K562 (cell line): ENCODE data around the gene KEL. TPM values are rescaled to one million over a fixed set of nuclear protein-coding genes. Genes with fewer than 3 reads are reported as not detected.

Experiments used
- KAT7 ChIP-seq: sonication (generic); formaldehyde crosslinking; IDR thresholded peaks from 2 replicates; pipeline ENCODE4 v1.8.0; 2022; ENCODE audit warnings: missing genetic modification reagents, mild to moderate bottlenecking, borderline replicate concordance
- MAFF ChIP-seq: IDR thresholded peaks from 2 replicates; pipeline ENCODE4 v1.6.1; 2012; ENCODE audit warnings: low read length, improper control_type of control experiment
- MBD2 ChIP-seq: sonication (generic); IDR thresholded peaks from 2 replicates; pipeline ENCODE4 v1.6.1; 2016; ENCODE audit warnings: low read depth, borderline replicate concordance
- NEUROD1 ChIP-seq: fragments of 150-350 bp; IDR thresholded peaks from 2 replicates; pipeline ENCODE4 v1.6.1; 2014; ENCODE audit warnings: borderline replicate concordance, low read length, low read depth; ENCODE audit not compliant: partially characterized antibody
- NR2C2 ChIP-seq, 2 experiments: fragments of 200-800 bp in 1 of 2; sonication (Bioruptor generic) in 1 of 2; sonication (generic) in 1 of 2; formaldehyde crosslinking in 1 of 2; IDR thresholded peaks; 2 replicates each; pipeline versions ENCODE4 v1.6.1 to v1.8.0; 2016 to 2022; ENCODE audit warnings: mild to moderate bottlenecking in 1 of 2, missing compliant biosample characterization in 1 of 2, missing genetic modification characterization in 1 of 2, missing genetic modification reagents in 1 of 2
- NR2F6 ChIP-seq: fragments of 450-650 bp; formaldehyde crosslinking; IDR thresholded peaks from 2 replicates; pipeline ENCODE4 v1.4.0; 2020; ENCODE audit warnings: mild to moderate bottlenecking
- SMARCA4 ChIP-seq: fragments of 450-650 bp; IDR thresholded peaks from 2 replicates; pipeline ENCODE4 v1.6.1; 2016
- SMARCE1 ChIP-seq: fragments of 450-650 bp; IDR thresholded peaks from 2 replicates; pipeline ENCODE4 v1.7.1; 2016; ENCODE audit warnings: mild to moderate bottlenecking
- ZEB2 ChIP-seq: fragments of 450-650 bp; IDR thresholded peaks from 2 replicates; pipeline ENCODE4 v1.6.1; 2016
- ZNF23 ChIP-seq: fragments of 250-450 bp; sonication (Bioruptor Pico); IDR thresholded peaks from 2 replicates; pipeline ENCODE4 v1.4.0; 2020; ENCODE audit warnings: mild to moderate bottlenecking
- ZNF282 ChIP-seq: sonication (generic); formaldehyde crosslinking; IDR thresholded peaks from 2 replicates; pipeline ENCODE4 v1.8.1; 2023; ENCODE audit warnings: missing genetic modification reagents
- ZNF398 ChIP-seq: fragments of 250-450 bp; sonication (Bioruptor Pico); IDR thresholded peaks from 2 replicates; pipeline ENCODE4 v1.8.0; 2021; ENCODE audit warnings: moderate library complexity, mild to moderate bottlenecking, inconsistent platforms
- ZNF41 ChIP-seq: fragments of 250-450 bp; sonication (Bioruptor Pico); conservative IDR thresholded peaks from 2 replicates; pipeline ENCODE4 v1.4.0; 2020; ENCODE audit warnings: mild to moderate bottlenecking
- ZNF584 ChIP-seq: fragments of 200-800 bp; sonication (Bioruptor generic); IDR thresholded peaks from 2 replicates; pipeline ENCODE4 v1.6.1; 2016; ENCODE audit warnings: low read depth, mild to moderate bottlenecking, missing genetic modification characterization, missing compliant biosample characterization
- ZNF695 ChIP-seq: fragments of 450-650 bp; formaldehyde crosslinking; IDR thresholded peaks from 2 replicates; pipeline ENCODE4 v1.4.0; 2020; ENCODE audit warnings: mild to moderate bottlenecking, moderate library complexity
- polyA plus RNA-seq, 8 experiments: library from polyadenylated mRNA; depleted of rRNA in 4 of 8; stranded (reverse) in 5 of 8; unstranded in 3 of 8; fragments of >200 nt; fragmentation: Nextera tagmentation in 2 of 8; fragmentation: Illumina TruSeq in 1 of 8; extraction: Ambion mirVana in 2 of 8; extraction: Trizol in 1 of 8; gene quantifications; 2 replicates each; pipeline versions ENCODE4 v1.2.1 to v1.2.3, GENCODE V29; 2011 to 2014; ENCODE audit warnings: inconsistent platforms in 1 of 8, missing spikeins in 1 of 8
- total RNA-seq, 7 experiments: library from RNA; depleted of rRNA in 6 of 7; stranded (reverse); fragments of >200 nt in 6 of 7; fragmentation: Illumina TruSeq in 2 of 7; extraction: Trizol in 2 of 7; gene quantifications; 2 replicates each; pipeline versions ENCODE4 v1.2.1 to v1.2.3, GENCODE V29; 2011 to 2021; ENCODE audit warnings: low replicate concordance in 1 of 7
- TF ChIP-seq, protein P1 (sequence below): fragments of 250-450 bp; sonication (Bioruptor Pico); IDR thresholded peaks from 2 replicates; pipeline ENCODE4 v1.4.0; 2020
- TF ChIP-seq, protein P2 (sequence below): fragments of 450-650 bp; IDR thresholded peaks from 2 replicates; pipeline ENCODE4 v1.7.1; 2018; ENCODE audit warnings: mild to moderate bottlenecking, low read depth; ENCODE audit not compliant: partially characterized antibody

The KEL gene
- total and polyA plus RNA-seq, 9 of the 15 experiments (the other 6 are each of a cell fraction or from before 2014, with no cell fraction given), result 9.0 to 47.4 (median 22.2) TPM

- TF ChIP-seq, protein P1, sequence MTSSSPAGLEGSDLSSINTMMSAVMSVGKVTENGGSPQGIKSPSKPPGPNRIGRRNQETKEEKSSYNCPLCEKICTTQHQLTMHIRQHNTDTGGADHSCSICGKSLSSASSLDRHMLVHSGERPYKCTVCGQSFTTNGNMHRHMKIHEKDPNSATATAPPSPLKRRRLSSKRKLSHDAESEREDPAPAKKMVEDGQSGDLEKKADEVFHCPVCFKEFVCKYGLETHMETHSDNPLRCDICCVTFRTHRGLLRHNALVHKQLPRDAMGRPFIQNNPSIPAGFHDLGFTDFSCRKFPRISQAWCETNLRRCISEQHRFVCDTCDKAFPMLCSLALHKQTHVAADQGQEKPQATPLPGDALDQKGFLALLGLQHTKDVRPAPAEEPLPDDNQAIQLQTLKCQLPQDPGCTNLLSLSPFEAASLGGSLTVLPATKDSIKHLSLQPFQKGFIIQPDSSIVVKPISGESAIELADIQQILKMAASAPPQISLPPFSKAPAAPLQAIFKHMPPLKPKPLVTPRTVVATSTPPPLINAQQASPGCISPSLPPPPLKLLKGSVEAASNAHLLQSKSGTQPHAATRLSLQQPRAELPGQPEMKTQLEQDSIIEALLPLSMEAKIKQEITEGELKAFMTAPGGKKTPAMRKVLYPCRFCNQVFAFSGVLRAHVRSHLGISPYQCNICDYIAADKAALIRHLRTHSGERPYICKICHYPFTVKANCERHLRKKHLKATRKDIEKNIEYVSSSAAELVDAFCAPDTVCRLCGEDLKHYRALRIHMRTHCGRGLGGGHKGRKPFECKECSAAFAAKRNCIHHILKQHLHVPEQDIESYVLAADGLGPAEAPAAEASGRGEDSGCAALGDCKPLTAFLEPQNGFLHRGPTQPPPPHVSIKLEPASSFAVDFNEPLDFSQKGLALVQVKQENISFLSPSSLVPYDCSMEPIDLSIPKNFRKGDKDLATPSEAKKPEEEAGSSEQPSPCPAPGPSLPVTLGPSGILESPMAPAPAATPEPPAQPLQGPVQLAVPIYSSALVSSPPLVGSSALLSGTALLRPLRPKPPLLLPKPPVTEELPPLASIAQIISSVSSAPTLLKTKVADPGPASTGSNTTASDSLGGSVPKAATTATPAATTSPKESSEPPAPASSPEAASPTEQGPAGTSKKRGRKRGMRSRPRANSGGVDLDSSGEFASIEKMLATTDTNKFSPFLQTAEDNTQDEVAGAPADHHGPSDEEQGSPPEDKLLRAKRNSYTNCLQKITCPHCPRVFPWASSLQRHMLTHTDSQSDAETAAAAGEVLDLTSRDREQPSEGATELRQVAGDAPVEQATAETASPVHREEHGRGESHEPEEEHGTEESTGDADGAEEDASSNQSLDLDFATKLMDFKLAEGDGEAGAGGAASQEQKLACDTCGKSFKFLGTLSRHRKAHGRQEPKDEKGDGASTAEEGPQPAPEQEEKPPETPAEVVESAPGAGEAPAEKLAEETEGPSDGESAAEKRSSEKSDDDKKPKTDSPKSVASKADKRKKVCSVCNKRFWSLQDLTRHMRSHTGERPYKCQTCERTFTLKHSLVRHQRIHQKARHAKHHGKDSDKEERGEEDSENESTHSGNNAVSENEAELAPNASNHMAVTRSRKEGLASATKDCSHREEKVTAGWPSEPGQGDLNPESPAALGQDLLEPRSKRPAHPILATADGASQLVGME (CRISPR knock-in tag), result peak; percentile 43; the same call in 1 of the 2 replicates
- TF ChIP-seq KAT7 (CRISPR knock-in tag), result 0 out of 2 replicates have a peak, but pooled peaks have one; percentile 67
- TF ChIP-seq ZNF23 (CRISPR knock-in tag), result no peak
- TF ChIP-seq SMARCE1, result peak; percentile 91
- no peak for TF ChIP-seq NR2C2 (CRISPR knock-in tag; IDR thresholded peaks at IDR 0.05)
- 0 out of 2 replicates have a peak, but pooled peaks have one; percentile 10 for TF ChIP-seq NR2C2 (tag; IDR thresholded peaks at IDR 0.05)
- TF ChIP-seq NR2F6 (CRISPR knock-in tag), result no peak
- peak; percentile 89 for TF ChIP-seq NEUROD1
- TF ChIP-seq MAFF, result peak; percentile 53
- TF ChIP-seq ZNF41, result no peak
- TF ChIP-seq SMARCA4, result peak; percentile 96
- TF ChIP-seq ZEB2, result peak; percentile 61; the same call in 1 of the 2 replicates
- no peak for TF ChIP-seq ZNF282
- TF ChIP-seq ZNF398 (CRISPR knock-in tag), result no peak
- no peak for TF ChIP-seq ZNF695 (CRISPR knock-in tag)
- TF ChIP-seq, protein P2, sequence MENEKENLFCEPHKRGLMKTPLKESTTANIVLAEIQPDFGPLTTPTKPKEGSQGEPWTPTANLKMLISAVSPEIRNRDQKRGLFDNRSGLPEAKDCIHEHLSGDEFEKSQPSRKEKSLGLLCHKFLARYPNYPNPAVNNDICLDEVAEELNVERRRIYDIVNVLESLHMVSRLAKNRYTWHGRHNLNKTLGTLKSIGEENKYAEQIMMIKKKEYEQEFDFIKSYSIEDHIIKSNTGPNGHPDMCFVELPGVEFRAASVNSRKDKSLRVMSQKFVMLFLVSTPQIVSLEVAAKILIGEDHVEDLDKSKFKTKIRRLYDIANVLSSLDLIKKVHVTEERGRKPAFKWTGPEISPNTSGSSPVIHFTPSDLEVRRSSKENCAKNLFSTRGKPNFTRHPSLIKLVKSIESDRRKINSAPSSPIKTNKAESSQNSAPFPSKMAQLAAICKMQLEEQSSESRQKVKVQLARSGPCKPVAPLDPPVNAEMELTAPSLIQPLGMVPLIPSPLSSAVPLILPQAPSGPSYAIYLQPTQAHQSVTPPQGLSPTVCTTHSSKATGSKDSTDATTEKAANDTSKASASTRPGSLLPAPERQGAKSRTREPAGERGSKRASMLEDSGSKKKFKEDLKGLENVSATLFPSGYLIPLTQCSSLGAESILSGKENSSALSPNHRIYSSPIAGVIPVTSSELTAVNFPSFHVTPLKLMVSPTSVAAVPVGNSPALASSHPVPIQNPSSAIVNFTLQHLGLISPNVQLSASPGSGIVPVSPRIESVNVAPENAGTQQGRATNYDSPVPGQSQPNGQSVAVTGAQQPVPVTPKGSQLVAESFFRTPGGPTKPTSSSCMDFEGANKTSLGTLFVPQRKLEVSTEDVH, result peak; percentile 31
- no peak for TF ChIP-seq ZNF584 (CRISPR knock-in tag)
- TF ChIP-seq MBD2, result 0 out of 2 replicates have a peak, but pooled peaks have one; percentile 72
Observed at GRCh38 chr7:142961973-142962926, at the start of gene KEL (continued).
